Measurements from ENCODE around the gene HEPN1. TPM values are rescaled to one million over a fixed set of nuclear protein-coding genes. Genes with fewer than 3 reads are reported as not detected.

HEPN1 gene
- total RNA-seq, 1 donor from 2014 or later = not detected

GRCh38 chr11:124875943-124876817 lies 42.9 kb upstream of the HEPN1 start:
- Histone ChIP-seq H3F3A (ENCODE audit: low read depth) (peaks cover 15% of the 10 kb centered on the region), H3K4me3 (peak overlapping the region; percentile 62), H3K36me3 (no peaks in the 10 kb centered on the region), H3K4me1 (peaks cover 8% of the 10 kb centered on the region), H3K27me3 (peaks cover 46% of the 10 kb centered on the region), H3K9me3 (ENCODE audit: low read depth) (no peaks in the 10 kb centered on the region), H3K4me2 (peak overlapping the region; percentile 63), H2AFZ (replicated peaks) (peak overlapping the region; percentile 97), H3K79me2 (ENCODE audit: low read depth) (no peaks in the 10 kb centered on the region), H4K20me1 (ENCODE audit: low read depth) (no peaks in the 10 kb centered on the region), H3K27ac (no peak overlapping the region), H3K9ac (no peak overlapping the region)
- H3K27me3 Mint-ChIP-seq (ENCODE audit: insufficient read depth, low read depth) = peaks cover 39% of the 10 kb centered on the region
- H3K36me3 Mint-ChIP-seq = peaks cover 4% of the 10 kb centered on the region
- peaks cover 25% of the 10 kb centered on the region for H3K4me1 Mint-ChIP-seq
- TF ChIP-seq EZH2 (IDR thresholded peaks at IDR 0.05) = no peak
- no peak for TF ChIP-seq EZH2phosphoT487 (IDR thresholded peaks at IDR 0.05)
- TF ChIP-seq CTCF (IDR thresholded peaks at IDR 0.05) = peak; percentile 84
- peak overlapping the region; percentile 93 for H3K4me3 Mint-ChIP-seq
- H3K9me3 Mint-ChIP-seq = no peaks in the 10 kb centered on the region
- peak; percentile 96 for DNase-seq (ENCODE audit: low spot score)
- H3K27ac Mint-ChIP-seq = peak overlapping the region; percentile 69

- peak overlapping the region; percentile 63 for H3K4me2 ChIP-seq
- peak overlapping the region; percentile 96 for H3K27ac Mint-ChIP-seq
- peak overlapping the region; percentile 97 for H2AFZ ChIP-seq (replicated peaks)
- no peaks in the 10 kb centered on the region for H3K79me2 ChIP-seq (ENCODE audit: low read depth)
- no peaks in the 10 kb centered on the region for H3K9me3 ChIP-seq (ENCODE audit: low read depth)
- peaks cover 24% of the 10 kb centered on the region for H3K4me1 Mint-ChIP-seq
- peaks cover 8% of the 10 kb centered on the region for H3K4me1 ChIP-seq
- no peak overlapping the region for H3K9ac ChIP-seq
- peaks cover 15% of the 10 kb centered on the region for H3F3A ChIP-seq (ENCODE audit: low read depth)
- peak overlapping the region; percentile 93 for H3K4me3 Mint-ChIP-seq
- H3K36me3 Mint-ChIP-seq = peaks cover 4% of the 10 kb centered on the region
- H3K27me3 Mint-ChIP-seq (ENCODE audit: insufficient read depth, low read depth) = peaks cover 31% of the 10 kb centered on the region
- no peak for TF ChIP-seq EZH2 (IDR thresholded peaks at IDR 0.05)
- no peak for TF ChIP-seq EZH2phosphoT487 (IDR thresholded peaks at IDR 0.05)
- no peak for TF ChIP-seq CTCF (IDR thresholded peaks at IDR 0.05)
- H3K27me3 ChIP-seq = peaks cover 37% of the 10 kb centered on the region
- no peak for DNase-seq (ENCODE audit: low spot score)
- peak overlapping the region; percentile 62 for H3K4me3 ChIP-seq
- no peaks in the 10 kb centered on the region for H3K36me3 ChIP-seq
- no peaks in the 10 kb centered on the region for H3K9me3 Mint-ChIP-seq
- no peak overlapping the region for H3K27ac ChIP-seq
- no peaks in the 10 kb centered on the region for H4K20me1 ChIP-seq (ENCODE audit: low read depth)
Observed at GRCh38 chr11:124876818-124877630, 42.0 kb upstream of the HEPN1 start.

GRCh38 chr11:124877631-124877909 lies 41.5 kb upstream of the HEPN1 start:
- TF ChIP-seq CTCF (IDR thresholded peaks at IDR 0.05) (no peak), EZH2phosphoT487 (IDR thresholded peaks at IDR 0.05) (no peak), EZH2 (IDR thresholded peaks at IDR 0.05) (no peak)

More at GRCh38 chr11:124877631-124877909, 41.5 kb upstream of the HEPN1 start:
- H3K27ac Mint-ChIP-seq = peak overlapping the region; percentile 42
- Histone ChIP-seq H3F3A (ENCODE audit: low read depth) (peaks cover 15% of the 10 kb centered on the region), H3K9ac (no peak overlapping the region), H3K4me3 (no peak overlapping the region), H4K20me1 (ENCODE audit: low read depth) (no peaks in the 10 kb centered on the region), H3K27me3 (peaks cover 32% of the 10 kb centered on the region), H3K4me1 (peaks cover 8% of the 10 kb centered on the region), H2AFZ (replicated peaks) (no peak overlapping the region), H3K9me3 (ENCODE audit: low read depth) (no peaks in the 10 kb centered on the region), H3K79me2 (ENCODE audit: low read depth) (no peaks in the 10 kb centered on the region), H3K4me2 (peak overlapping the region; percentile 63), H3K27ac (no peak overlapping the region), H3K36me3 (no peaks in the 10 kb centered on the region)
- peak overlapping the region; percentile 93 for H3K4me3 Mint-ChIP-seq
- H3K27me3 Mint-ChIP-seq (ENCODE audit: insufficient read depth, low read depth) = peaks cover 31% of the 10 kb centered on the region
- no peaks in the 10 kb centered on the region for H3K9me3 Mint-ChIP-seq
- H3K36me3 Mint-ChIP-seq = peaks cover 4% of the 10 kb centered on the region
- peaks cover 29% of the 10 kb centered on the region for H3K4me1 Mint-ChIP-seq
- no peak for DNase-seq (ENCODE audit: low spot score)

Data from neural progenitor cell (in vitro differentiated cells).